Heart left ventricle (tissue), 16 donors: ENCODE measurements around the gene MSI2. TPM values are rescaled to one million over a fixed set of nuclear protein-coding genes. Genes with fewer than 3 reads are reported as not detected.

Experiments used
- ATAC-seq, 4 donors: fragments of 200-7000 bp; cut with Tn5 transposase; one replicate each; pipeline ENCODE4 v1.9.1; 2020 to 2022; ENCODE audit warnings: moderate library complexity in 4 of 4, mild to moderate bottlenecking in 3 of 4, moderate number of reproducible peaks in 1 of 4
- DNase-seq, 5 donors: peaks; one replicate each; pipeline ENCODE4 v3.0.0-alpha.2; 2020
- H3K27ac ChIP-seq, 12 donors: fragments of 200-600 bp; sonication (generic) in 4 of 12; one replicate each; pipeline versions ENCODE4 v1.5.0 to v1.8.0; 2016 to 2022; ENCODE audit warnings: mild to moderate bottlenecking in 2 of 12
- H3K27me3 ChIP-seq, 9 donors: fragments of 200-600 bp; sonication (generic) in 2 of 9; one replicate each; pipeline versions ENCODE4 v1.5.1 to v1.8.0; 2016 to 2022; ENCODE audit warnings: mild to moderate bottlenecking in 3 of 9
- H3K36me3 ChIP-seq, 9 donors: fragments of 200-600 bp; sonication (generic) in 2 of 9; one replicate each; pipeline versions ENCODE4 v1.5.0 to v1.8.0; 2018 to 2022; ENCODE audit warnings: mild to moderate bottlenecking in 2 of 9
- H3K4me1 ChIP-seq, 12 donors: fragments of 200-600 bp; sonication (generic) in 4 of 12; one replicate each; pipeline versions ENCODE4 v1.5.0 to v1.8.0; 2016 to 2022; ENCODE audit warnings: mild to moderate bottlenecking in 3 of 12
- H3K4me3 ChIP-seq, 12 donors: fragments of 200-600 bp; sonication (generic) in 4 of 12; one replicate each; pipeline versions ENCODE4 v1.5.0 to v1.8.0; 2017 to 2022; ENCODE audit warnings: mild to moderate bottlenecking in 9 of 12, moderate library complexity in 4 of 12
- H3K9me3 ChIP-seq, 12 donors: fragments of 200-600 bp; sonication (generic) in 4 of 12; one replicate each; pipeline versions ENCODE4 v1.5.0 to v1.8.0; 2016 to 2022; ENCODE audit warnings: mild to moderate bottlenecking in 1 of 12
- POLR2A ChIP-seq, 2 donors: fragments of 450-650 bp; IDR thresholded peaks; one replicate each; pipeline ENCODE4 v1.6.1; 2017; ENCODE audit warnings: antibody characterized with exemption in 2 of 2, mild to moderate bottlenecking in 2 of 2, moderate library complexity in 2 of 2
- WGBS, 4 donors: extraction: QIAGEN DNeasy Blood & Tissue Kit in 2 of 4; methylation state at CpG; one replicate each; pipeline versions ENCODE4 v1.1.5 to v1.1.7; 2013 to 2018; 5-methylcytosine and 5-hydroxymethylcytosine counted together
- intact Hi-C, 10 donors: fragments of 100-400 bp; cut with DNase I; formaldehyde crosslinking; loops; one replicate each; pipeline versions ENCODE4 v1.11.1 to v1.14.2; 2022
- polyA plus RNA-seq, 2 donors: library from polyadenylated mRNA; stranded (reverse); fragments of 200-250 nt; gene quantifications; one replicate each; pipeline ENCODE4 v1.2.3, GENCODE V29; 2013
- total RNA-seq, 9 donors: library from RNA; depleted of rRNA in 2 of 9; stranded (reverse); fragments of >200 nt in 2 of 9; fragmentation: NEBNext Ultra II Directional in 3 of 9; extraction: Animal tissue kit (Norgen Biotek cat#: 25700) in 3 of 9; gene quantifications; one replicate each; pipeline versions ENCODE4 v1.1.0 to v1.2.4, GENCODE V29; 2016 to 2023
- TF ChIP-seq, protein P1 (sequence below), 12 donors: fragments of 200-600 bp; sonication (generic) in 4 of 12; IDR thresholded peaks; one replicate each; pipeline versions ENCODE4 v1.5.0 to v1.8.0; 2018 to 2022; ENCODE audit warnings: antibody characterized with exemption in 12 of 12, mild to moderate bottlenecking in 5 of 12
- donor health status: ischemic (EF 13 %, LVEDD 7.1; RV severe dilation, severe dysfunction).
- donor health status: healthy with polysubstance abuse.
- donor health status: DM: no; HTN: yes; CAD: no.
- donor health status: DM: no; HTN: no; CAD: no.
- donor health status: ischemic (EF 25% LVEDD 6.9; RV normal size, moderate dysfunction).
- donor health status: ischemic (EF 25% LVEDD 5.7; RV mildly dilated, moderate dysfunction).
- donor health status: healthy.
- donor health status: DM: yes; HTN: yes; CAD: no.
- donor health status: ischemic (EF 35%, LVEDD 5.7; RV mildly dilated, moderate dysfunction).
- donor health status: nonischemic (EF 11% LVEDD 7.7; RV severe dilation, severe dysfunction).
- donor health status: DM: yes; HTN: yes; CAD: no.
- donor health status: PGD.
- donor health status: ischemic (EF 29% LVEDD 5.4; RV normal size, mild dysfunction).
- donor health status: nonischemic (EF 23%, LVEDD 6.1; RV moderate dilation, normal function).

Gene MSI2
- total and polyA plus RNA-seq, 11 donors = 35.9 to 120 (median 104) TPM

DNA sequence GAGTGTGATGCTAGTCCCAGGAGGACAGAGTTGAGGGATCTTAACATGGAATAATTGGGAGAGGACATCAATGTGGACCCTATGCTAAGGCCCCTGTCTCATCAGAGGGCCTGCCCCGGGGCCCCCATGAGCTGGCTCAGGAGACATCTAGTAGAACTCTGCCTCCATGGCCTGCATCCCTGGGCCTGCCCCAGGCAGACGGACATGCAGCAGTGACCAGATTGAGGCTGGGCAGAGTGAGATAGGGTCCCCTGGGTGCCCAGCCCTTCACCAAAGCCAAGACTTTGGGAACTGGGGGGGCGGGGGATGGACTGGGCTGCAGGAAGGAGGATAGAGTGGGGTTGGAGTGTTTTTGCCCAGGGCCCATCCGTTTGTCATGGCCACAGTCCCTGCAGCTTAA lies 373.6 kb downstream of the MSI2 start:
- H3K4me1 ChIP-seq = peaks cover 0 to 23% (median 4%) of the 10 kb centered on the region in 12 donors
- DNase-seq (no peak), ATAC-seq (no peak)
- H3K27ac ChIP-seq = no peak overlapping the region
- intact Hi-C loops = no loop called here
- WGBS, 4 donors = 90 to 95% (median 94%) methylated on average over 3 to 4 of the region's 4 CpGs
- H3K9me3 ChIP-seq = no peaks in the 10 kb centered on the region
- no peak for TF ChIP-seq POLR2A (IDR thresholded peaks at IDR 0.05)
- TF ChIP-seq, protein P1, sequence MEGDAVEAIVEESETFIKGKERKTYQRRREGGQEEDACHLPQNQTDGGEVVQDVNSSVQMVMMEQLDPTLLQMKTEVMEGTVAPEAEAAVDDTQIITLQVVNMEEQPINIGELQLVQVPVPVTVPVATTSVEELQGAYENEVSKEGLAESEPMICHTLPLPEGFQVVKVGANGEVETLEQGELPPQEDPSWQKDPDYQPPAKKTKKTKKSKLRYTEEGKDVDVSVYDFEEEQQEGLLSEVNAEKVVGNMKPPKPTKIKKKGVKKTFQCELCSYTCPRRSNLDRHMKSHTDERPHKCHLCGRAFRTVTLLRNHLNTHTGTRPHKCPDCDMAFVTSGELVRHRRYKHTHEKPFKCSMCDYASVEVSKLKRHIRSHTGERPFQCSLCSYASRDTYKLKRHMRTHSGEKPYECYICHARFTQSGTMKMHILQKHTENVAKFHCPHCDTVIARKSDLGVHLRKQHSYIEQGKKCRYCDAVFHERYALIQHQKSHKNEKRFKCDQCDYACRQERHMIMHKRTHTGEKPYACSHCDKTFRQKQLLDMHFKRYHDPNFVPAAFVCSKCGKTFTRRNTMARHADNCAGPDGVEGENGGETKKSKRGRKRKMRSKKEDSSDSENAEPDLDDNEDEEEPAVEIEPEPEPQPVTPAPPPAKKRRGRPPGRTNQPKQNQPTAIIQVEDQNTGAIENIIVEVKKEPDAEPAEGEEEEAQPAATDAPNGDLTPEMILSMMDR (IDR thresholded peaks at IDR 0.05) = no peak
- no peaks in the 10 kb centered on the region for H3K27me3 ChIP-seq
- H3K36me3 ChIP-seq = peaks cover 0 to 28% (median 0%) of the 10 kb centered on the region in 9 donors
- no peak overlapping the region for H3K4me3 ChIP-seq

DNA sequence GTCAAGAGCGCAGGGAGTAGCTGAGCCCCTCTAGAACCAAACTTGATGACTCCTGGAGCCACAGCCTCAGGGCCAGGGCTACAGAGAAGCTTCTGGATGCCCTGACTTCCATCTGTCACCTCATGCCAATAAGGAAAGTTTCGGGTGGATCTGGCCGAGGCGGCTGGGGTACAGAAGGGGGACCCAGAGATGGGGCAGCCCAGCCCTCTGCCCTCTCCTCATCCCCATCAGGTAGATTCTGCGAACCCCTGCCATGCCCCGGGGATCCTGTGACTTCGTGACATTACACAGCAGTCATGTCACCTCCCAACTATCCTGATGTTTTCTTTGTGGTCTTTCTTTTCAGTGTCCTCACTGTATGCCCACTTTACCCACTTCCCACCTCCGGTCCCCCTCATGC lies 374.4 kb downstream of the MSI2 start:
- no peak overlapping the region for H3K4me3 ChIP-seq
- DNase-seq (no peak), ATAC-seq (no peak)
- H3K27ac ChIP-seq = no peak overlapping the region
- TF ChIP-seq POLR2A (IDR thresholded peaks at IDR 0.05) = no peak
- TF ChIP-seq, protein P1 (IDR thresholded peaks at IDR 0.05) = no peak
- intact Hi-C loops = no loop called here
- peaks cover 0 to 28% (median 0%) of the 10 kb centered on the region in 9 donors for H3K36me3 ChIP-seq
- 97 to 98% (median 97%) methylated on average over 8 of the region's 8 CpGs for WGBS, 4 donors
- no peaks in the 10 kb centered on the region for H3K27me3 ChIP-seq
- no peaks in the 10 kb centered on the region for H3K9me3 ChIP-seq
- peaks cover 0 to 15% (median 4%) of the 10 kb centered on the region in 12 donors for H3K4me1 ChIP-seq

DNA sequence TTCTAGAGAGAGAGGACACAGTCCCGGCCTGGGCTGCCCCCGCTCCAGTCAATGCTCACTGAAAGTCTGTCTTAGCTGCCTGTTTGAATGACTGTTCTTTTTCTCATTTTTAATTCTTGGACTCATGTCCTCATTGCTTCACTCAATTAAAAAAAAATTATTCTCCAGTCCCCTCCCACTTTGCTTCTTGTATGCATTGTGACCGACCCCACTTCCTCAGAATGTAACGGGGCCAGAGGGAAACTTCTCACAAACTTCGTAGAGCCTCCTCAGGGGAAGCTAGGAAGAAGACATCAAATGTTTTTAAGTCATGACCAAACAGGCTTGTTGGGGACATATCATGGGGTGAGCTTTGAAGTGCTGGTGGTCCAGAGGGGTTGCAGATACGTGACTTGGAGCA lies 375.5 kb downstream of the MSI2 start:
- intact Hi-C loops = no loop called here
- no peaks in the 10 kb centered on the region for H3K27me3 ChIP-seq
- ATAC-seq = no peak
- peaks cover 0 to 5% (median 0%) of the 10 kb centered on the region in 12 donors for H3K4me1 ChIP-seq
- peaks cover 0 to 28% (median 0%) of the 10 kb centered on the region in 9 donors for H3K36me3 ChIP-seq
- H3K9me3 ChIP-seq = no peaks in the 10 kb centered on the region
- no peak for DNase-seq
- TF ChIP-seq POLR2A (IDR thresholded peaks at IDR 0.05) = no peak
- TF ChIP-seq, protein P1 (IDR thresholded peaks at IDR 0.05) = no peak
- no peak overlapping the region for H3K4me3 ChIP-seq
- WGBS, 4 donors = 88 to 93% (median 90%) methylated on average over 6 of the region's 6 CpGs
- H3K27ac ChIP-seq = no peak overlapping the region

DNA sequence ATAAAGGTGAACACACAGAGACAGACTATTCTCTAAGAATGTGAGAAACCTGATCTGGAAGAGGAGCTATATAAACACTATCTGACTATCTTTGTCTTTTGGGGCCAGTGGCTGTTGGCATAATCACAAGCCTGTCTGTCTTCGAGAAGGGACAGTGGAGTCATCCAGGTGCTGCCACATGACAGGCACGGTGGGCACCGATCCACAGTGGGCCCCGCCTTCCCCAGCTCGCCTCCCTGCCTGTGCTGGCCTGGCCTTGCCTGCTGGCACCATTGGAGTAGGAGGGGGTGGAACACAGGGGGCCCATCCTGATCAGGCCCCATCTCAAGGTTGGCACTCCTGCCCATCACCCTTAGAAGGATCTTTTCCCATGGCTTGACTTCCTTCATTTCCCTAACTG lies 376.0 kb downstream of the MSI2 start:
- ATAC-seq (no peak), DNase-seq (no peak)
- no peaks in the 10 kb centered on the region for H3K27me3 ChIP-seq
- no peak overlapping the region for H3K27ac ChIP-seq
- intact Hi-C loops = no loop called here
- no peak overlapping the region for H3K4me3 ChIP-seq
- H3K4me1 ChIP-seq = peaks cover 0 to under 1% (median 0%) of the 10 kb centered on the region in 12 donors
- no peaks in the 10 kb centered on the region for H3K9me3 ChIP-seq
- 67 to 91% (median 86%) methylated on average over 1 to 5 of the region's 5 CpGs for WGBS, 4 donors
- H3K36me3 ChIP-seq = peaks cover 0 to 24% (median 0%) of the 10 kb centered on the region in 9 donors
- TF ChIP-seq, protein P1 (IDR thresholded peaks at IDR 0.05) = no peak
- no peak for TF ChIP-seq POLR2A (IDR thresholded peaks at IDR 0.05)
